HepG2 (cell line): ENCODE results near the gene CTRL. TPM values are rescaled to one million over a fixed set of nuclear protein-coding genes. Genes with fewer than 3 reads are reported as not detected.

Experiments
- BCL6 ChIP-seq: IDR thresholded peaks from 2 replicates; pipeline ENCODE4 v1.6.1; 2016; ENCODE audit warnings: missing genetic modification reagents, missing compliant biosample characterization
- CREBL2 ChIP-seq: sonication (generic); formaldehyde crosslinking; IDR thresholded peaks from 2 replicates; pipeline ENCODE4 v1.8.1; 2023; ENCODE audit warnings: missing genetic modification reagents, mild to moderate bottlenecking, borderline replicate concordance
- DMTF1 ChIP-seq: sonication (generic); formaldehyde crosslinking; IDR thresholded peaks from 2 replicates; pipeline ENCODE4 v1.4.0; 2020; ENCODE audit warnings: mild to moderate bottlenecking, missing genetic modification reagents
- FOSL1 ChIP-seq: sonication (generic); formaldehyde crosslinking; IDR thresholded peaks from 2 replicates; pipeline ENCODE4 v1.9.0; 2021; ENCODE audit warnings: missing genetic modification reagents, borderline replicate concordance
- HDAC6 ChIP-seq: fragments of 200-600 bp; sonication (generic); IDR thresholded peaks from 2 replicates; pipeline ENCODE4 v1.7.0; 2017; ENCODE audit warnings: mild to moderate bottlenecking, antibody characterized with exemption, low read length, low read depth
- HMGXB4 ChIP-seq, 2 experiments: sonication (generic) in 1 of 2; formaldehyde crosslinking in 1 of 2; IDR thresholded peaks; 2 replicates each; pipeline versions ENCODE4 v1.4.0 to v1.6.1; 2018 to 2020; ENCODE audit warnings: missing genetic modification reagents in 2 of 2, borderline replicate concordance in 1 of 2, low read depth in 1 of 2, mild to moderate bottlenecking in 1 of 2, missing biosample characterization in 1 of 2
- SMC3 ChIP-seq: IDR thresholded peaks from 2 replicates; pipeline ENCODE4 v1.6.1; 2011; ENCODE audit warnings: low read length, improper control_type of control experiment
- SRY ChIP-seq: sonication (generic); formaldehyde crosslinking; IDR thresholded peaks from 2 replicates; pipeline ENCODE4 v1.8.0; 2022; ENCODE audit warnings: mild to moderate bottlenecking, missing genetic modification reagents
- ZBTB40 ChIP-seq, 2 experiments: fragments of 450-650 bp in 1 of 2; sonication (generic) in 1 of 2; formaldehyde crosslinking in 1 of 2; IDR thresholded peaks; 2 replicates each; pipeline versions ENCODE4 v1.6.1 to v1.8.0; 2016 to 2022; ENCODE audit warnings: antibody characterized with exemption in 1 of 2, mild to moderate bottlenecking in 1 of 2, missing genetic modification reagents in 1 of 2
- ZHX1 ChIP-seq: sonication (generic); formaldehyde crosslinking; IDR thresholded peaks from 2 replicates; pipeline ENCODE4 v1.8.1; 2022; ENCODE audit warnings: low read depth, mild to moderate bottlenecking, missing genetic modification reagents
- polyA plus RNA-seq, 8 experiments: library from polyadenylated mRNA; depleted of rRNA in 3 of 8; stranded (reverse) in 7 of 8; unstranded in 1 of 8; fragments of >200 nt; fragmentation: Illumina TruSeq in 4 of 8; extraction: Trizol in 4 of 8; gene quantifications; 2 replicates each; pipeline versions ENCODE4 v1.2.1 to v1.2.3, GENCODE V29; 2011 to 2016; ENCODE audit warnings: low read depth in 4 of 8, missing spikeins in 1 of 8, mixed read lengths in 1 of 8; ENCODE audit not compliant: insufficient read depth in 1 of 8
- total RNA-seq, 5 experiments: library from RNA; depleted of rRNA; stranded (reverse); fragments of >200 nt; fragmentation: Illumina TruSeq; extraction: Trizol; gene quantifications; 2 replicates each; pipeline ENCODE4 v1.2.3, GENCODE V29; 2016; ENCODE audit warnings: low read depth in 1 of 5

The CTRL gene
- total and polyA plus RNA-seq, 2 of the 13 experiments (the other 11 are each of a cell fraction or from before 2014, with no cell fraction given): 1.9 to 2.7 TPM

- TF ChIP-seq ZBTB40 (IDR thresholded peaks at IDR 0.05): no peak
- 0 out of 2 replicates have a peak, but pooled peaks have one; percentile 21 for TF ChIP-seq ZBTB40 (CRISPR knock-in tag; IDR thresholded peaks at IDR 0.05)
- TF ChIP-seq DMTF1 (CRISPR knock-in tag): peak; percentile 82; the same call in 1 of the 2 replicates
- peak; percentile 67 to 70; a peak in 3 of 4 replicates for TF ChIP-seq HMGXB4 (CRISPR knock-in tag; IDR thresholded peaks at IDR 0.05; ENCODE audit: borderline replicate concordance in 1 of 2, low read depth in 1 of 2)
- TF ChIP-seq BCL6 (CRISPR knock-in tag): peak; percentile 55
- no peak for TF ChIP-seq HDAC6
- TF ChIP-seq ZHX1 (CRISPR knock-in tag): no peak; the same call in 1 of the 2 replicates
- no peak for TF ChIP-seq FOSL1 (CRISPR knock-in tag)
- TF ChIP-seq CREBL2 (CRISPR knock-in tag): peak; percentile 77; the same call in 1 of the 2 replicates
- no peak for TF ChIP-seq SMC3
- peak; percentile 85 for TF ChIP-seq SRY (CRISPR knock-in tag)
Measured at GRCh38 chr16:67935402-67936123, 3.9 kb upstream of the CTRL start (continued).
